DMS53 (cell line): ENCODE results near the gene BAZ2A.
"Not testable (repeated sequence)": the region's sequence is repeated elsewhere in the genome, so short reads cannot be mapped to it uniquely, and the experiment has no call there.

Experiments
- DNase-seq: peaks from one replicate; lab custom pipeline; 2025; lab: John Stamatoyannopoulos, UW

BAZ2A gene

GRCh38 chr12:56630180-56630632 is at the start of gene BAZ2A:
Gene BAZ2A, minus strand, starts transcription at chr12:56630326. Its CDS starts 12,796 bp downstream, at chr12:56617530.
- DNase-seq = peak; percentile 92

DNA sequence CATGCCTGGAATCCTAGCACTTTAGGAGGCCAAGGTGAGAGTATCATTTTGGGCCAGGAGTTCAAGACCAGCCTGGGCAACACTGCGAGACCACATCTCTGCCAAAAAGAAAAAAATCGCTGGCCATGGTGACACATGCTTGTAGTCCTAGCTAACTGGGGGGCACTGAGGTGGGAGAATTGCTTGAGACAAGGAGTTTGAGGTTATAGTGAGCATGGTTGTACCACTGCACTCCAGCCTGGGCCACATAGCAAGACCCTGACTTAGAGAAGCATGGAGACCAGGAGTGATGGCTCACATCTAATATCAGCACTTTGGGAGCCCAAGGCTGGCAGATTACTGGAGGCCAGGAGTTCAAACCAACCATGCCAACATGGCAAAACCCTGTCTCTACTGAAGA is 48.7 kb upstream of the BAZ2A start:
- DNase-seq = no peak

- no peak for DNase-seq
These were observed 47.6 kb upstream of the BAZ2A start for GRCh38 chr12:56677680-56678079.

DNA sequence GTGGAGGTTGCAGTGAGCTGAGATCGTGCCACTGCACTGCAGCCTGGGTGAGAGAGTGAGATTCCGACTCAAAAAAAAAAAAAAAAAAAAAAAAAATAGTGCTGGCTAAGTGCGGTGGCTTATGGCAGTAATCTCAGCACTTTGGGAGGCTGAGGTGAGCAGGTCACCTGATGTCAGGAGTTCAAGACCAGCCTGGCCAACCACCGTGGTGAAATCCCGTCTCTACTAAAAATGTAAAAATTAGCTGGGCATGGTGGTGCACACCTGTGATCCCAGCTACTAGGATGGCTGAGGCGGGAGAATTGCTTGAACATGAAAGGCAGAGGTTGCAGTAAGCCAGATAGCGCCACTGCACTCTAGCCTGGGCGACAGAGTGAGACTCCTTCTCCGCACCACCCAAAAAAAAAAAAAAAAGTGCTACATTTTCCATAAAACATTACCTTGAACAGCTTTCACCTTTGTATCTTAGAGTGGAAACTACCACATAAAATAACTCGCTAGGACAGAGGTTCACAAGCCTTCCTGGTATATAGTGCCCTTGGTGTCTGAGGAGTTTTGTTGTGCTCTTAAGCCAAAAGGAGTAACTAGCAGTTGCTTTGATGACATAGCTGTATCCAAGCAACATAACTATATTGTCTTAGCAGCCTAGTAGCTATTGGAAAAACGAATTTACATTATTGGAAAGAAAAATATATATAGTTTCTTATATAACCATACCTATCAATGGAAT is 46.9 kb upstream of the BAZ2A start:
- DNase-seq = no peak

- DNase-seq = no peak
These were observed 41.5 kb upstream of the BAZ2A start for GRCh38 chr12:56671608-56672007.

DNA sequence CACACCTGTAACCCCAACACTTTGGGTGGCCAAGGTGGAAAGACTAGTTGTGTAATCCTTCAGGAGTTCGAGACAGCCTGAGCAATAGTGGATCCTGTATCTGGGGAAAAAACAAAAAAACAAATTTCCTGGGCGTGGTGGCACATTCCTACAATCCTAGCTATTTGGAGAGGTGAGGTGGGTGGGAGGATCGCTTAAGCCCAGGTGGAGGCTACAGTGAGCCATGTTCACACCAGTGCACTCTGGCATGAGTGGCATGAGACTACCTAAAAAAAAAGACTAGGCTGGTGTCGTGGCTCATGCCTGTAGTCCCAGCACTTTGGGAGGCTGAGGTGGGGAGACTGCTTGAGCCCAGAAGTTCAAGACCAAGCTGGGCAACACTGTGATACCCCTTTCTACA is 40.7 kb upstream of the BAZ2A start:
- DNase-seq = no peak

GRCh38 chr12:56668197-56668457 is 38.0 kb upstream of the BAZ2A start:
- no peak for DNase-seq

DNA sequence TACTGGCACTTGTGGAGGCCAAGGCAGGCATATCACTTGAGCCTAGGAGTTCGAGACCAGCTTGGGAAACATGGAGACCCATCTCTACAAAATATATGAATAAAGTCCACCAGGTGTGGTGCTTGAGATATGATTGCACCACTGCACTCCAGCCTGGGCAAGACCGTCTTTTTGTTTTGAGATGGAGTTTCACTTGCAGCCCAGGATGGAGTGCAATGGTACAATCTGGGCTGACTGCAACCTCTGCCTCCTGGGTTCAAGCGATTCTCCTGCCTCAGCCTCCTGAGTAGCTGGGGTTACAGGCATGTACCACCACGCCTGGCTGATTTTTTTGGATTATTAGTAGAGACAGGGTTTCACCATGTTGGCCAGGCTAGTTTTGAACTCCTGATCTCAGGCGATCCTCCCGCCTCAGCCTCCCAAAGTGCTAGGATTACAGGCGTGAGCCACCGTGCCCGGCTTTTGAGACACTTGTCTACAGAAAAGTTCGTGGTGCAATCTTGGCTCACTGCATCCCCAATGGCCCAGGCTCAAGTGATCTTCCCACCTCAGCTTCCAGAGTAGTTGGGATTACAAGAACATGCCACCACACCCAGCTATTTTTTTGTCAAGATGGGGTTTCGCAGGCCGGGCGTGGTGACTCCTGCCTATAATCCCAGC is 32.0 kb upstream of the BAZ2A start:
- DNase-seq = no peak

DNA sequence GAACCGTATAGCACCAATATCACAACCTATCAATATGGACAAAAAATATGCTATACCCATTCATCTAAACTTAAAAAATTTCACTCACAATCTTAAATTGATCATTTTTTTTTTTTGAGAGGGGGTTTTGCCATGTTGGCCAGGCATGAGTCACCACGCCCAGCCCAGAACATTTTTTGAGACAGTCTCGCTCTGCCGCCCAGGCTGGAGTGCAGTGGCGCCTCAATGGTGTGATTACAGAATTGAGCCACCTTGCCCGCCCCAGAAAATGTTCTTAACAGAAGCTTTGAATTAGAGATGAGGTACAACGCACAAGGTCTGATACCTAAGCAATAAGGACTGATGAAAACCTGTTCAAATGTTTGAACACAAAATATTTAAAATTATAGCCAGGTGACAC is 31.4 kb upstream of the BAZ2A start:
- DNase-seq = no peak

DNA sequence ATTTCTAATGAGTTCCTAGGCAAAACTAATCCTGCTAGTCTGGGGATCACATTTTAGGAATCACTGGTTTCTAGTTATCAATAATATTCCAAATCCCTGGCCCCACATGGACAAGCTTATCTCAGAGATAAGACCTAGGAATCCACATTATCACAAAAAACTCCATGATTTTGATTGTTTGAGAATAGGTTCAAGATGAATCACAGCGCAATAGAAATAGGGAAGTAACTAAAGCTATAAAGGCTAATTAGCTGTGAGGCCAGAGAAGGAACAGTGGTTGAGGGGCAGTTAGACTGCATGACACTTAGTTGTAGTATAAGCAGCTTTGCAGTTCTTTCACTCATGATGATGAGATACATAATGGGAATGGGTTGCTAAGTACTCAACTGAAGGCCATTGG is 28.8 kb upstream of the BAZ2A start:
- DNase-seq = no peak

DNA sequence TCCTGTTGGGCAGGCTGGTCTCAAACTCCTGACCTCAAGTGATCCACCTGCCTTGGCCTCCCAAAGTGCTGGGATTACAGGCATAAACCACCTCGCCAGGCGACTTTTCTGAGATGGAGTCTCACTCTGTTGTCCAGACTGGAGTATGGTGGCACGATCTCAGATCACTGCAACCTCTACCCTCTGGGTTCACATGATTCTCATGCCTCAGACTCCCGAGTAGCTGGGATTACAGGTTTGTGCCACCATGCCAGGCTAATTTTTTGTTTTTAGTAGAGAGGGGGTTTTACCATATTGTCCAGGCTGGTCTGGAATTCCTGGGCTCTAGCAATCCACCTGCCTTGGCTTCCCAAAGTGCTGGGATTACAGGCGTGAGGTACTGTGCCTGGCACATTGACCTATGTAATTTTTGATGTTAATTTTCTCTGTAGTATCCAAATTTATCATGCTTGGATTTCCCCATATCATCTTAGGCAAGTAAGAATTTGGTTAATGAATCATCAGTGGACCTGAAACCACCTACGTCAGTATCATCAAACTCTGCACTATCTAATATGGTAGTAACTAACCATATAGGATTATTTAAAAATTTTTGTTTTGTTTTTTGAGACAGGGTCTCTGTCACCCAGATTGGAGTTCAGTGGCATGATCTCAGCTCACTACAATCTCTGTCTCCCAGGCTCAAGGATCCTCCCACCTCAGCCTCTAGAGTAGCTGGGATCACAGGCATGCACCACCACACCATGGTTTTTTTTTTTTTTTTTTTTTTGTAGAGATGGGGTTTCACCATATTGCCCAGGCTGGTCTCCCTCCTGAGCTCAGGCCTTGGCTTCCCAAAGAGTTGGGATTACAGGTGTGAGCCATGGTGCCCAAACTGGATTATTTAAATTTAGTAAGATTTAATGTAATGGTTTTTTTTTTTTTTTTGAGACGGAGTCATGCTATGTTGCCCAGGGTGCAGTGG is 27.6 kb upstream of the BAZ2A start:
- DNase-seq = no peak

- DNase-seq = not testable (repeated sequence)
These were observed 23.7 kb upstream of the BAZ2A start for GRCh38 chr12:56653781-56654180.

- not testable (repeated sequence) for DNase-seq
These were observed 17.9 kb upstream of the BAZ2A start for GRCh38 chr12:56648023-56648422.

DNA sequence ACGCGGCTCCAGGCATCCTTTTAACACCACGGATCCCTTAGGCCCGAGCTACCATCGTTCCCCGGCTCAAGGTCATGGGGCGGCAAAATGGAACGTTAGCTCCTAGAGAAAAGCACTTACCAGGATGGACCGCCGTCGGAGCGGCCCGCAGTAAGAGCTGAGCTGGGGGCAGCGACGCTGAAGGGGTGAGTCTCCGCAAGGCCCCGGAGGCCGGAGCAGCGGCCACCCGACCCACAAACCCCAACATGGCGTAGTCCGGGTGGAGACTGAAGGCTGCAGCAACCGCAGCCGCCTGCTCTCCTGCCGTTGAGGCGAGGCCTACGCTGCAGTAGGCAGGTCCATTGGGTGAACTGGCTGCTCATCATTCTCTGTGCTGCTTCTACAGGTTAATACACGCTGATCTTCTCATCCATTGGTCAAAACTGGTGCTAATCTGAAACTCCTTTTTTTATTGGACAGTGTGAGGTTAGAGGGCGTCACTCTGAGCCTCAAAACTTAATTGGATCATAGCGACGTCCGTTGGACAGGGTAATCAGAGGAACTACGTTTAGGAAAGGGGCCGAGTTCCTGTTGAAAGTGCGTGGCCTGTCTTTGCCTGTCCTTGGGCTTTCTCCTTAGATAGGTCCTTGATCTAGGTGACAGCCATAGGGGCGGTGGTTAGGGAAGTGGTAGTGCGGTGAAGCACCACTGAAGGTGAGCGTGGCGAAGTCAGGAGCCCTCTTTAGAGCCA is 15.8 kb upstream of the BAZ2A start, which contains the start of gene ATP5F1B:
Gene ATP5F1B (minus strand): TSS at position 268 of the 730 bp plus-strand sequence. CDS start 21 bp downstream, at position 247.
- DNase-seq = peak; percentile 100

GRCh38 chr12:56645201-56645716 is 15.1 kb upstream of the BAZ2A start:
- peak; percentile 53 for DNase-seq

DNA sequence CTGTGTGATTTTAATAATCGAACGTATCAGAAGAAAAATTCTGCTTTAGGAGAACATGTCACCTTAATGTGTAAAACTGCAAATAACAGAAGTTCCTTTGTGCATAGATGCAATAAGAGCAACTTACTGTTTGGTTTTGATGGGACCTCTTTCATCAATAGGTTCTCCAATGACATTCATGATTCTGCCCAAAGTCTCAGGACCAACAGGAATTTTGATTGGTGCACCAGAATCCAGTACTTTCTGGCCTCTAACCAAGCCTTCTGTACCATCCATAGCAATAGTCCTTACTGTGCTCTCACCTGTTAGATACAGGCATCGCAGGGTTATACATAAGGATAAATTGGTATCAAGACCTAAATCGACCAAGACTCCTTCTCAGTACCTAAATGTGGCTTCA is 14.5 kb upstream of the BAZ2A start:
- DNase-seq = no peak

DNA sequence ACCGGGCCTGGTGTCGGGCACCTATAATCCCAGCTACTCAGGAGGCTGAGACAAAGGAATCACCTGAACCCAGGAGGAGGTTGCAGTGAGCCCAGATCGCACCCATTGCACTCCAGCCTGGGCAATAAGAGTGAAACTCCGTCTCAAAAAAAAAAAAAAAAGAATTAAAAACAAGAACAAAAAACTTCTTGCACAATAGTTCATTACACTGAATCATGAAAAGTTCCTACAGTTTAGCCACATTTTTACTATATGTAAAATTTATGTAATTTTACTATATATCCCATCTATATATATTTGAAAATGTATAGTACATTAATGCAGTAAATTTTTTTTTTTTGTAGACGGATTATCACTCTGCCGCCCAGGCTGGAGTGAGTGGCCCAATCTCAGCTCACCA is 11.1 kb upstream of the BAZ2A start:
- no peak for DNase-seq

DNA sequence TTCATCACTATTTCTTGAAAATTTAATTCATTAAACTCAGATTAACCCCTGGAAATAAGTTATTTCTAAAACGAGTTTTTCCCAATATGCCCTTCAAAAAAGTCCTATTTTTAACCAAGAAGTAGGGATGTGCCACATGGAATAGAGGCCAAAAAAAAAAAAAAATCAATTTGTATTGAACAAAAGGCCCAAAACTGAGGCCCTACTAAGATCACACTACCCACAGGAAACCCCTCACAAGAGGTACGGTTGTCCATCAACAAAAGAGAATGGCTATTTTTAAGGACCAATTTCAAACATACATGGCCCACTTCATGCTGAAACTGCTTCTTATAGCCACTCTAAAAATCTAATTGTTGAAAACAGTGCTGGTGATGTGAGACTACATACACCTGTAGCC is 7.5 kb upstream of the BAZ2A start:
- DNase-seq = no peak

GRCh38 chr12:56636675-56637540 is 6.8 kb upstream of the BAZ2A start:
- DNase-seq = peak; percentile 100

GRCh38 chr12:56635806-56636674 is 5.9 kb upstream of the BAZ2A start:
- DNase-seq = peak; percentile 95
